Ovary (tissue), 3 donors: ENCODE data around the gene FAM217A.

Source experiments
- EP300 ChIP-seq: sonication (generic); formaldehyde crosslinking; IDR thresholded peaks from one replicate; pipeline ENCODE4 v1.6.1; 2017; ENCODE audit warnings: antibody characterized with exemption
- TF ChIP-seq, protein P1 (sequence below), 3 donors: fragments of 450-650 bp in 2 of 3; fragments of 200-600 bp in 1 of 3; IDR thresholded peaks; one replicate each; pipeline versions ENCODE4 v1.5.1 to v1.8.0; 2016 to 2022; ENCODE audit warnings: antibody characterized with exemption in 3 of 3, mild to moderate bottlenecking in 1 of 3
- donor health status: DM: no; HTN: no; CAD: no.

DNA sequence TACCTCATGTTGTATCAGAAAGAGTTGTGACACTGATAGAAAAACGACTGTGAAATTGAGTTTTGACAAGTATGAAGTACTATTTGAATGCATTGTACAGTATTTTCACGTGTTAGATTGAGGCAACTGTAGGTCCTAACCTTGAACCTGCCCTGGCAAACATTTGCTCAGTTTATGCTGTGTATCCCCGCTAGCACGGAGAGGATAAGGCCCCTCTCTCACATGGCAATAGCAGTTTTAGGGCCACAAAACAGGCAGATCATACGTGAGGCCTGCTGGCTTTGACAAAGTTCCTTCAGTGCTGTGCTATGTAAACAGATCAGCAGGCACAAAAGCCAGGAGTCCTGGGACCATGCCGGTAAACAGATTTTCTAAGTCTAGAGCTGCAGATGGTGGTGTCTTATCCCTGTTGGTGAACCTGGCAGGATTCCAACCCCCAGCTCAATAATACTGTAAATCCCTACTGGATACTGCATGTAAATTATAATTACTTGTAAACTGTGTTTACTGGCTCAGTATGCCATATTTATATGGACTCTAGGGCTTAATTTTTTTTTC is 23.8 kb upstream of the FAM217A start:
- TF ChIP-seq, protein P1, sequence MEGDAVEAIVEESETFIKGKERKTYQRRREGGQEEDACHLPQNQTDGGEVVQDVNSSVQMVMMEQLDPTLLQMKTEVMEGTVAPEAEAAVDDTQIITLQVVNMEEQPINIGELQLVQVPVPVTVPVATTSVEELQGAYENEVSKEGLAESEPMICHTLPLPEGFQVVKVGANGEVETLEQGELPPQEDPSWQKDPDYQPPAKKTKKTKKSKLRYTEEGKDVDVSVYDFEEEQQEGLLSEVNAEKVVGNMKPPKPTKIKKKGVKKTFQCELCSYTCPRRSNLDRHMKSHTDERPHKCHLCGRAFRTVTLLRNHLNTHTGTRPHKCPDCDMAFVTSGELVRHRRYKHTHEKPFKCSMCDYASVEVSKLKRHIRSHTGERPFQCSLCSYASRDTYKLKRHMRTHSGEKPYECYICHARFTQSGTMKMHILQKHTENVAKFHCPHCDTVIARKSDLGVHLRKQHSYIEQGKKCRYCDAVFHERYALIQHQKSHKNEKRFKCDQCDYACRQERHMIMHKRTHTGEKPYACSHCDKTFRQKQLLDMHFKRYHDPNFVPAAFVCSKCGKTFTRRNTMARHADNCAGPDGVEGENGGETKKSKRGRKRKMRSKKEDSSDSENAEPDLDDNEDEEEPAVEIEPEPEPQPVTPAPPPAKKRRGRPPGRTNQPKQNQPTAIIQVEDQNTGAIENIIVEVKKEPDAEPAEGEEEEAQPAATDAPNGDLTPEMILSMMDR (IDR thresholded peaks at IDR 0.05) = no peak
- no peak for TF ChIP-seq EP300
